OCI-LY3 (cell line): ENCODE results near the gene DERA.

Experiments used
- CTCF ChIP-seq: fragments of 200-600, 300-600 bp; sonication (generic); IDR thresholded peaks from 2 replicates; pipeline ENCODE4 v1.5.1; 2014; ENCODE audit warnings: antibody characterized with exemption, low read length, low read depth
- EZH2phosphoT487 ChIP-seq: fragments of 200-600 bp; shearing (Covaris generic); IDR thresholded peaks from 2 replicates; pipeline ENCODE4 v1.6.1; 2018; ENCODE audit warnings: antibody characterized with exemption, mixed run types, low read depth

- TF ChIP-seq CTCF, result no peak
- TF ChIP-seq EZH2phosphoT487, result no peak
Measured at GRCh38 chr12:15879413-15879812, 31.7 kb upstream of the DERA start.
